ENCODE results near the gene LIN7C.

GRCh38 chr11:27487706-27488105 is 18.9 kb downstream of the LIN7C start:
- TF ChIP-seq, protein P1, sequence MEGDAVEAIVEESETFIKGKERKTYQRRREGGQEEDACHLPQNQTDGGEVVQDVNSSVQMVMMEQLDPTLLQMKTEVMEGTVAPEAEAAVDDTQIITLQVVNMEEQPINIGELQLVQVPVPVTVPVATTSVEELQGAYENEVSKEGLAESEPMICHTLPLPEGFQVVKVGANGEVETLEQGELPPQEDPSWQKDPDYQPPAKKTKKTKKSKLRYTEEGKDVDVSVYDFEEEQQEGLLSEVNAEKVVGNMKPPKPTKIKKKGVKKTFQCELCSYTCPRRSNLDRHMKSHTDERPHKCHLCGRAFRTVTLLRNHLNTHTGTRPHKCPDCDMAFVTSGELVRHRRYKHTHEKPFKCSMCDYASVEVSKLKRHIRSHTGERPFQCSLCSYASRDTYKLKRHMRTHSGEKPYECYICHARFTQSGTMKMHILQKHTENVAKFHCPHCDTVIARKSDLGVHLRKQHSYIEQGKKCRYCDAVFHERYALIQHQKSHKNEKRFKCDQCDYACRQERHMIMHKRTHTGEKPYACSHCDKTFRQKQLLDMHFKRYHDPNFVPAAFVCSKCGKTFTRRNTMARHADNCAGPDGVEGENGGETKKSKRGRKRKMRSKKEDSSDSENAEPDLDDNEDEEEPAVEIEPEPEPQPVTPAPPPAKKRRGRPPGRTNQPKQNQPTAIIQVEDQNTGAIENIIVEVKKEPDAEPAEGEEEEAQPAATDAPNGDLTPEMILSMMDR (IDR thresholded peaks at IDR 0.05) = no peak
- no peak for TF ChIP-seq POLR2AphosphoS5 (IDR thresholded peaks at IDR 0.05)
